Heart left ventricle (tissue), 13 donors: ENCODE results near the gene TPI1.

ENCODE experiments used
- POLR2A ChIP-seq, 2 donors: fragments of 450-650 bp; IDR thresholded peaks; one replicate each; pipeline ENCODE4 v1.6.1; 2017; ENCODE audit warnings: antibody characterized with exemption in 2 of 2, mild to moderate bottlenecking in 2 of 2, moderate library complexity in 2 of 2
- TF ChIP-seq, protein P1 (sequence below), 12 donors: fragments of 200-600 bp; sonication (generic) in 4 of 12; IDR thresholded peaks; one replicate each; pipeline versions ENCODE4 v1.5.0 to v1.8.0; 2018 to 2022; ENCODE audit warnings: antibody characterized with exemption in 12 of 12, mild to moderate bottlenecking in 5 of 12
- donor health status: ischemic (EF 13 %, LVEDD 7.1; RV severe dilation, severe dysfunction).
- donor health status: DM: no; HTN: yes; CAD: no.
- donor health status: DM: no; HTN: no; CAD: no.
- donor health status: ischemic (EF 25% LVEDD 6.9; RV normal size, moderate dysfunction).
- donor health status: ischemic (EF 25% LVEDD 5.7; RV mildly dilated, moderate dysfunction).
- donor health status: ischemic (EF 35%, LVEDD 5.7; RV mildly dilated, moderate dysfunction).
- donor health status: nonischemic (EF 11% LVEDD 7.7; RV severe dilation, severe dysfunction).
- donor health status: DM: yes; HTN: yes; CAD: no.
- donor health status: PGD.
- donor health status: ischemic (EF 29% LVEDD 5.4; RV normal size, mild dysfunction).
- donor health status: nonischemic (EF 23%, LVEDD 6.1; RV moderate dilation, normal function).

DNA sequence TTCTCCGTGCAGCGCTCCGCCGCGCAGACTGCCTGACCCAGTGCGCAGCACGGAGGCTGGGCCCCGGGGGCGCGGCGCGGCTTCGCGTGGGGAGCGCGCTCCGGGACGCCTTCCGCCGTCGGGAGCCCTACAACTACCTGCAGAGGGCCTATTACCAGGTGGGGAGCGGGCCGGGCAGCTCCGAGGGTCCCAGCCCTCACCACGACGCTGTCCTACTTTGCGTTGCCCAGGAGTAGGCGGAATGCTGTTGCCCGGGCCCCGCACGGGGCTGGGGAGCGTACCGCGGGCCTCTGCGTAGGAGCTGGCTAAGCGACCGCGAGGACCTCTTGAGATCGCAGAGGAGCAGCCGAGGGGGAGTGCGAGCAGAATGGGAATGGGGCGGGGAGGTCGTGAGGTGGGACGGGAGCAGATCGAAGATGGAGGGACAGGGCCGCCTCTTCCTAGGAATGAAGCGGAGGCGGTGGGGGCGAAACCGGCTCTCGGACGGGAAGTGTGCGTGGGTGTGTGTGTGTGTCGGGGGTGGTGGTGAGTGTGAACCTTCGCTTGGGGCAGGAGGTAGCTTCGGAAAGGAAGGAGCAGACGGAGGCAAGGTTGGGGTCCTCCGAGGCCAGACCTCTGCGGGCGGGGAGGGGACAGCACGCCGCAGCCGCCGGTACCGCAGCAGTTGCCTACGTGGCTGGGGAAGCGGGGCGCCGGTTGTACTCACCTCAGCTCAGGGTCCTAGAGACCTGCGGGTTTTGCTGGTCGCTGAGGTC lies 38.4 kb upstream of the TPI1 start:
- TF ChIP-seq, protein P1, sequence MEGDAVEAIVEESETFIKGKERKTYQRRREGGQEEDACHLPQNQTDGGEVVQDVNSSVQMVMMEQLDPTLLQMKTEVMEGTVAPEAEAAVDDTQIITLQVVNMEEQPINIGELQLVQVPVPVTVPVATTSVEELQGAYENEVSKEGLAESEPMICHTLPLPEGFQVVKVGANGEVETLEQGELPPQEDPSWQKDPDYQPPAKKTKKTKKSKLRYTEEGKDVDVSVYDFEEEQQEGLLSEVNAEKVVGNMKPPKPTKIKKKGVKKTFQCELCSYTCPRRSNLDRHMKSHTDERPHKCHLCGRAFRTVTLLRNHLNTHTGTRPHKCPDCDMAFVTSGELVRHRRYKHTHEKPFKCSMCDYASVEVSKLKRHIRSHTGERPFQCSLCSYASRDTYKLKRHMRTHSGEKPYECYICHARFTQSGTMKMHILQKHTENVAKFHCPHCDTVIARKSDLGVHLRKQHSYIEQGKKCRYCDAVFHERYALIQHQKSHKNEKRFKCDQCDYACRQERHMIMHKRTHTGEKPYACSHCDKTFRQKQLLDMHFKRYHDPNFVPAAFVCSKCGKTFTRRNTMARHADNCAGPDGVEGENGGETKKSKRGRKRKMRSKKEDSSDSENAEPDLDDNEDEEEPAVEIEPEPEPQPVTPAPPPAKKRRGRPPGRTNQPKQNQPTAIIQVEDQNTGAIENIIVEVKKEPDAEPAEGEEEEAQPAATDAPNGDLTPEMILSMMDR (IDR thresholded peaks at IDR 0.05), result no peak
- TF ChIP-seq POLR2A (IDR thresholded peaks at IDR 0.05), result no peak
